ENCODE measurements around the gene MYO1D. TPM values are rescaled to one million over a fixed set of nuclear protein-coding genes. Genes with fewer than 3 reads are reported as not detected.

MYO1D gene
- total RNA-seq, 1 experiment from 2014 or later, result 1.3 TPM

DNA sequence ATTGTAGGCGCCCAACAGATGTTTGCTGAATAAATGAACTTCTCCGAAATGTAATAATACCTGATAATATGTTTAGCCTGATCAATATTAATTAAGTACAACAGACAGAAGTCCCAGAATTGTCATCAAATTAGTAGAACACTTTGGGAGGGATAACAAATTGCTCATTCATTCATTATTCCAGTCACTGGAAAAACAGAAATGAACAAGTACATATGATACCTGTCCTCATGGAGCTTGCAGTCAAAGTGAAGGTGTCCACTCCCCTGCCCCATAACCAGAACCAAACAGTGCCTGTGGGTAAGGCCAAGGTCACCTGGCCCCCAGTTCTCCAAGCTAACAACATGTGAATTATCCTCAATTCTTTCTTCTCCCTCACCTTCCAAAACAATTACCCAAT is 42.8 kb downstream of the MYO1D start:
- in situ Hi-C loops (cut with HindIII; ENCODE audit: low pct_unique_long_range_greater_than_20kb, low sequenced_read_pairs) (no loop called here), intact Hi-C loops (cut with micrococcal nuclease; ENCODE audit: unreplicated experiment) (no loop called here)
- no peak overlapping the region for H3K4me3 ChIP-seq (ENCODE audit: low read depth in 2 of 2, low read length in 2 of 2)
- ChIA-PET POLR2A (no interaction called here), CTCF (no interaction called here)
- no peak for ATAC-seq
- peaks cover 12% of the 10 kb centered on the region for H3K27me3 ChIP-seq (ENCODE audit: control insufficient read depth, insufficient read depth, low read length)
- TF ChIP-seq, protein P1, sequence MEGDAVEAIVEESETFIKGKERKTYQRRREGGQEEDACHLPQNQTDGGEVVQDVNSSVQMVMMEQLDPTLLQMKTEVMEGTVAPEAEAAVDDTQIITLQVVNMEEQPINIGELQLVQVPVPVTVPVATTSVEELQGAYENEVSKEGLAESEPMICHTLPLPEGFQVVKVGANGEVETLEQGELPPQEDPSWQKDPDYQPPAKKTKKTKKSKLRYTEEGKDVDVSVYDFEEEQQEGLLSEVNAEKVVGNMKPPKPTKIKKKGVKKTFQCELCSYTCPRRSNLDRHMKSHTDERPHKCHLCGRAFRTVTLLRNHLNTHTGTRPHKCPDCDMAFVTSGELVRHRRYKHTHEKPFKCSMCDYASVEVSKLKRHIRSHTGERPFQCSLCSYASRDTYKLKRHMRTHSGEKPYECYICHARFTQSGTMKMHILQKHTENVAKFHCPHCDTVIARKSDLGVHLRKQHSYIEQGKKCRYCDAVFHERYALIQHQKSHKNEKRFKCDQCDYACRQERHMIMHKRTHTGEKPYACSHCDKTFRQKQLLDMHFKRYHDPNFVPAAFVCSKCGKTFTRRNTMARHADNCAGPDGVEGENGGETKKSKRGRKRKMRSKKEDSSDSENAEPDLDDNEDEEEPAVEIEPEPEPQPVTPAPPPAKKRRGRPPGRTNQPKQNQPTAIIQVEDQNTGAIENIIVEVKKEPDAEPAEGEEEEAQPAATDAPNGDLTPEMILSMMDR (IDR thresholded peaks at IDR 0.05), result no peak
- TF ChIP-seq, protein P2, sequence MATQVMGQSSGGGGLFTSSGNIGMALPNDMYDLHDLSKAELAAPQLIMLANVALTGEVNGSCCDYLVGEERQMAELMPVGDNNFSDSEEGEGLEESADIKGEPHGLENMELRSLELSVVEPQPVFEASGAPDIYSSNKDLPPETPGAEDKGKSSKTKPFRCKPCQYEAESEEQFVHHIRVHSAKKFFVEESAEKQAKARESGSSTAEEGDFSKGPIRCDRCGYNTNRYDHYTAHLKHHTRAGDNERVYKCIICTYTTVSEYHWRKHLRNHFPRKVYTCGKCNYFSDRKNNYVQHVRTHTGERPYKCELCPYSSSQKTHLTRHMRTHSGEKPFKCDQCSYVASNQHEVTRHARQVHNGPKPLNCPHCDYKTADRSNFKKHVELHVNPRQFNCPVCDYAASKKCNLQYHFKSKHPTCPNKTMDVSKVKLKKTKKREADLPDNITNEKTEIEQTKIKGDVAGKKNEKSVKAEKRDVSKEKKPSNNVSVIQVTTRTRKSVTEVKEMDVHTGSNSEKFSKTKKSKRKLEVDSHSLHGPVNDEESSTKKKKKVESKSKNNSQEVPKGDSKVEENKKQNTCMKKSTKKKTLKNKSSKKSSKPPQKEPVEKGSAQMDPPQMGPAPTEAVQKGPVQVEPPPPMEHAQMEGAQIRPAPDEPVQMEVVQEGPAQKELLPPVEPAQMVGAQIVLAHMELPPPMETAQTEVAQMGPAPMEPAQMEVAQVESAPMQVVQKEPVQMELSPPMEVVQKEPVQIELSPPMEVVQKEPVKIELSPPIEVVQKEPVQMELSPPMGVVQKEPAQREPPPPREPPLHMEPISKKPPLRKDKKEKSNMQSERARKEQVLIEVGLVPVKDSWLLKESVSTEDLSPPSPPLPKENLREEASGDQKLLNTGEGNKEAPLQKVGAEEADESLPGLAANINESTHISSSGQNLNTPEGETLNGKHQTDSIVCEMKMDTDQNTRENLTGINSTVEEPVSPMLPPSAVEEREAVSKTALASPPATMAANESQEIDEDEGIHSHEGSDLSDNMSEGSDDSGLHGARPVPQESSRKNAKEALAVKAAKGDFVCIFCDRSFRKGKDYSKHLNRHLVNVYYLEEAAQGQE (IDR thresholded peaks at IDR 0.05; ENCODE audit: insufficient read depth in 1 of 2, low read depth in 2 of 2, low read length in 1 of 2), result no peak
- no peak for TF ChIP-seq POLR2AphosphoS5 (IDR thresholded peaks at IDR 0.05; ENCODE audit: low read depth, low read length)
- no peak for TF ChIP-seq TCF7L2 (IDR thresholded peaks at IDR 0.05; ENCODE audit: low read depth, low read length)
- TF ChIP-seq SIN3A (IDR thresholded peaks at IDR 0.05; ENCODE audit: borderline replicate concordance, insufficient read depth, low read depth, low read length), result no peak
- no peaks in the 10 kb centered on the region for H3K4me1 ChIP-seq (ENCODE audit: control insufficient read depth, insufficient read depth, low read length)
- H3K27ac ChIP-seq (ENCODE audit: low read length), result no peak overlapping the region
- DNase-seq (ENCODE audit: low read depth, low spot score), result no peak
- H3K36me3 ChIP-seq (ENCODE audit: control insufficient read depth, insufficient read depth, low read length), result no peaks in the 10 kb centered on the region
- no TSS peak for BruUV-seq (replicated peaks)
- H3K9me3 ChIP-seq (ENCODE audit: control insufficient read depth, insufficient read depth, low read depth, low read length), result no peaks in the 10 kb centered on the region

DNA sequence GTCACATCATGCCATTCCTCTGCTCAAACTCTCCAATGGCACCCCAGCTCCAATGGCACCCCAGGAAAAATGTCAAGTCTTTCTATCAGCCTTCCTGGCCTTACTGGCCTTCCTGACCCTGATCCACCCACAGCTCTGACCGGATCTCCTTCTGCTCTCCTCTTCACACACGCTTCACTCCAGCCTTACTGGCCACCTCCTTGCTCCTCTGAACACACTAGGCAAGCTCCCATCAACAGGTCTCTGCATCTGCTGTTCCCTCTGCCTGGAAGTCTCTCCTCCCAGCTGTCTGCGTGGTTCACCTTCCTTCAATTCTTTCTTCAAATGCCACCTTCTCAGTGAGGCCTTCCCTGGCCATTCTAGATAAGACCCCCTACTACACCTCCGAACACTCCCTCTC is 43.4 kb downstream of the MYO1D start:
- H3K9me3 ChIP-seq (ENCODE audit: control insufficient read depth, insufficient read depth, low read depth, low read length), result no peaks in the 10 kb centered on the region
- ChIA-PET POLR2A (interaction anchor here (0.6 kb wide), 1 partner anchor 839 kb away, joined by 7 read pairs; no protein-coding TSS in a partner anchor), CTCF (no interaction called here)
- ATAC-seq (no peak), DNase-seq (ENCODE audit: low read depth, low spot score) (no peak)
- H3K27ac ChIP-seq (ENCODE audit: low read length), result no peak overlapping the region
- in situ Hi-C loops (cut with HindIII; ENCODE audit: low pct_unique_long_range_greater_than_20kb, low sequenced_read_pairs), result no loop called here
- peaks cover 17% of the 10 kb centered on the region for H3K27me3 ChIP-seq (ENCODE audit: control insufficient read depth, insufficient read depth, low read length)
- intact Hi-C loops (cut with micrococcal nuclease; ENCODE audit: unreplicated experiment), result no loop called here
- H3K4me1 ChIP-seq (ENCODE audit: control insufficient read depth, insufficient read depth, low read length), result no peaks in the 10 kb centered on the region
- TF ChIP-seq TCF7L2 (IDR thresholded peaks at IDR 0.05; ENCODE audit: low read depth, low read length) (no peak), POLR2AphosphoS5 (IDR thresholded peaks at IDR 0.05; ENCODE audit: low read depth, low read length) (no peak), SIN3A (IDR thresholded peaks at IDR 0.05; ENCODE audit: borderline replicate concordance, insufficient read depth, low read depth, low read length) (no peak)
- TF ChIP-seq, protein P2 (IDR thresholded peaks at IDR 0.05; ENCODE audit: insufficient read depth in 1 of 2, low read depth in 2 of 2, low read length in 1 of 2), result no peak
- TF ChIP-seq, protein P1 (IDR thresholded peaks at IDR 0.05), result no peak
- H3K4me3 ChIP-seq (ENCODE audit: low read depth in 2 of 2, low read length in 2 of 2), result no peak overlapping the region
- no TSS peak for BruUV-seq (replicated peaks)
- no peaks in the 10 kb centered on the region for H3K36me3 ChIP-seq (ENCODE audit: control insufficient read depth, insufficient read depth, low read length)

All from Panc1 (cell line).